HepG2 (cell line): ENCODE results near the gene RPTOR.

Experiments used
- PCBP1 ChIP-seq: fragments of 200-400 bp; formaldehyde crosslinking; IDR thresholded peaks from 2 replicates; pipeline ENCODE4 v1.6.1; 2017; ENCODE audit warnings: mild to moderate bottlenecking, low read depth, low read length, borderline replicate concordance
- POLR2A ChIP-seq, 2 experiments: IDR thresholded peaks; 2 replicates each; pipeline ENCODE4 v1.6.1; 2011; ENCODE audit warnings: low read depth in 2 of 2, low read length in 2 of 2, mild to moderate bottlenecking in 1 of 2, moderate library complexity in 1 of 2; ENCODE audit not compliant: insufficient read depth in 1 of 2
- RARA ChIP-seq: IDR thresholded peaks from 2 replicates; pipeline ENCODE4 v1.6.1; 2016; ENCODE audit warnings: missing genetic modification reagents, missing compliant biosample characterization
- RELA ChIP-seq: sonication (generic); formaldehyde crosslinking; IDR thresholded peaks from 2 replicates; pipeline ENCODE4 v1.4.0; 2020; ENCODE audit warnings: missing genetic modification reagents
- RXRA ChIP-seq: sonication (generic); formaldehyde crosslinking; IDR thresholded peaks from 2 replicates; pipeline ENCODE4 v1.5.1; 2020; ENCODE audit warnings: missing genetic modification reagents
- STAG1 ChIP-seq: sonication (generic); formaldehyde crosslinking; IDR thresholded peaks from 2 replicates; pipeline ENCODE4 v1.4.0; 2020; ENCODE audit warnings: missing genetic modification reagents
- TCF12 ChIP-seq, 2 experiments: fragments of 450-650 bp in 1 of 2; sonication (generic) in 1 of 2; formaldehyde crosslinking in 1 of 2; IDR thresholded peaks; 2 replicates each; pipeline versions ENCODE4 v1.6.1 to v1.8.0; 2017 to 2022; ENCODE audit warnings: antibody characterized with exemption in 1 of 2, mild to moderate bottlenecking in 1 of 2, missing genetic modification reagents in 1 of 2, moderate library complexity in 1 of 2
- TCF7 ChIP-seq: sonication (generic); IDR thresholded peaks from 2 replicates; pipeline ENCODE4 v1.6.1; 2016; ENCODE audit warnings: antibody characterized with exemption, low read depth
- ZNF460 ChIP-seq: sonication (generic); formaldehyde crosslinking; IDR thresholded peaks from 2 replicates; pipeline ENCODE4 v1.5.1; 2020; ENCODE audit warnings: missing genetic modification reagents, mild to moderate bottlenecking, borderline replicate concordance
- ZNF530 ChIP-seq: sonication (generic); formaldehyde crosslinking; IDR thresholded peaks from 2 replicates; pipeline ENCODE4 v1.5.0; 2020; ENCODE audit warnings: low read depth, mild to moderate bottlenecking, missing genetic modification reagents

- TF ChIP-seq POLR2A (IDR thresholded peaks at IDR 0.05; ENCODE audit: insufficient read depth in 1 of 2, low read depth in 2 of 2, low read length in 2 of 2) (no peak), TCF7 (no peak), ZNF530 (CRISPR knock-in tag) (no peak), PCBP1 (no peak), RARA (CRISPR knock-in tag) (no peak), STAG1 (CRISPR knock-in tag) (no peak), TCF12 (IDR thresholded peaks at IDR 0.05) (no peak), TCF12 (CRISPR knock-in tag; IDR thresholded peaks at IDR 0.05) (no peak), RELA (no peak), RXRA (CRISPR knock-in tag) (no peak), ZNF460 (no peak)
Measured at GRCh38 chr17:80970762-80971703, 426.4 kb downstream of the RPTOR start.
